Measurements from ENCODE around the gene SLC36A4.
"Not testable (repeated sequence)": the region's sequence is repeated elsewhere in the genome, so short reads cannot be mapped to it uniquely, and the experiment has no call there.

SLC36A4 gene

GRCh38 chr11:93197380-93198214 is at the start of gene SLC36A4:
Gene SLC36A4 (minus strand): TSS chr11:93197991. CDS start chr11:93197832, 159 bp downstream.
- peak; percentile 86 for DNase-seq (ENCODE audit: low spot score)
- TF ChIP-seq CTCF (IDR thresholded peaks at IDR 0.05; ENCODE audit: extremely low read depth, missing control alignments): no peak

- not testable (repeated sequence) for DNase-seq (ENCODE audit: low spot score)
Measured at GRCh38 chr11:93246790-93247189, 49.0 kb upstream of the SLC36A4 start.

- DNase-seq (ENCODE audit: low spot score): no peak
- TF ChIP-seq CTCF (IDR thresholded peaks at IDR 0.05; ENCODE audit: extremely low read depth, missing control alignments): no peak
Measured at GRCh38 chr11:93244018-93244417, 46.2 kb upstream of the SLC36A4 start.

- no peak for TF ChIP-seq CTCF (IDR thresholded peaks at IDR 0.05; ENCODE audit: extremely low read depth, missing control alignments)
- no peak for DNase-seq (ENCODE audit: low spot score)
Measured at GRCh38 chr11:93239966-93240365, 42.2 kb upstream of the SLC36A4 start.

- TF ChIP-seq CTCF (IDR thresholded peaks at IDR 0.05; ENCODE audit: extremely low read depth, missing control alignments): no peak
Measured at GRCh38 chr11:93238956-93239355, 41.2 kb upstream of the SLC36A4 start.

GRCh38 chr11:93236741-93237675 is 39.2 kb upstream of the SLC36A4 start:
- peak; percentile 14 for TF ChIP-seq CTCF (IDR thresholded peaks at IDR 0.05; ENCODE audit: extremely low read depth, missing control alignments)
- no peak for DNase-seq (ENCODE audit: low spot score)

More at GRCh38 chr11:93238956-93239355, 41.2 kb upstream of the SLC36A4 start:
- no peak for DNase-seq (ENCODE audit: low spot score)

- peak; percentile 85 for TF ChIP-seq CTCF (IDR thresholded peaks at IDR 0.05; ENCODE audit: extremely low read depth, missing control alignments)
- peak; percentile 65 for DNase-seq (ENCODE audit: low spot score)
Measured at GRCh38 chr11:93234602-93235207, 36.9 kb upstream of the SLC36A4 start.
